GM10248 (cell line): ENCODE data around the gene WAS.
"Not testable (repeated sequence)": the region's sequence is repeated elsewhere in the genome, so short reads cannot be mapped to it uniquely, and the experiment has no call there.

Experiments used
- CTCF ChIA-PET: fragments of 300-600 bp; sonication (Branson Sonifier 250); formaldehyde crosslinking; extraction: SDS; loops from one replicate; lab custom pipeline; 2021; ENCODE audit warnings: antibody characterized with exemption; lab: Yijun Ruan, JAX
- POLR2A ChIA-PET: fragments of 350-650 bp; sonication (Branson Sonifier 250); formaldehyde crosslinking; extraction: SDS; loops from one replicate; lab custom pipeline; 2020; ENCODE audit warnings: antibody characterized with exemption; lab: Yijun Ruan, JAX
- DNase-seq: peaks from one replicate; pipeline ENCODE4 v3.0.0; 2012; ENCODE audit errors: extremely low spot score
- TF ChIP-seq, protein P1 (sequence below): IDR thresholded peaks from 2 replicates; pipeline ENCODE4 v1.5.1; 2012; ENCODE audit warnings: mild to moderate bottlenecking, low read depth; ENCODE audit errors: extremely low read depth, missing control alignments, control extremely low read depth

Gene WAS

GRCh38 chrX:48663241-48663640 is 20.4 kb upstream of the WAS start:
- DNase-seq, result no peak
- TF ChIP-seq, protein P1, sequence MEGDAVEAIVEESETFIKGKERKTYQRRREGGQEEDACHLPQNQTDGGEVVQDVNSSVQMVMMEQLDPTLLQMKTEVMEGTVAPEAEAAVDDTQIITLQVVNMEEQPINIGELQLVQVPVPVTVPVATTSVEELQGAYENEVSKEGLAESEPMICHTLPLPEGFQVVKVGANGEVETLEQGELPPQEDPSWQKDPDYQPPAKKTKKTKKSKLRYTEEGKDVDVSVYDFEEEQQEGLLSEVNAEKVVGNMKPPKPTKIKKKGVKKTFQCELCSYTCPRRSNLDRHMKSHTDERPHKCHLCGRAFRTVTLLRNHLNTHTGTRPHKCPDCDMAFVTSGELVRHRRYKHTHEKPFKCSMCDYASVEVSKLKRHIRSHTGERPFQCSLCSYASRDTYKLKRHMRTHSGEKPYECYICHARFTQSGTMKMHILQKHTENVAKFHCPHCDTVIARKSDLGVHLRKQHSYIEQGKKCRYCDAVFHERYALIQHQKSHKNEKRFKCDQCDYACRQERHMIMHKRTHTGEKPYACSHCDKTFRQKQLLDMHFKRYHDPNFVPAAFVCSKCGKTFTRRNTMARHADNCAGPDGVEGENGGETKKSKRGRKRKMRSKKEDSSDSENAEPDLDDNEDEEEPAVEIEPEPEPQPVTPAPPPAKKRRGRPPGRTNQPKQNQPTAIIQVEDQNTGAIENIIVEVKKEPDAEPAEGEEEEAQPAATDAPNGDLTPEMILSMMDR, result no peak
- CTCF ChIA-PET, result no interaction called here
- POLR2A ChIA-PET, result no interaction called here

GRCh38 chrX:48664156-48664555 is 19.4 kb upstream of the WAS start:
- DNase-seq, result no peak
- TF ChIP-seq, protein P1, result no peak
- ChIA-PET CTCF (no interaction called here), POLR2A (no interaction called here)

- TF ChIP-seq, protein P1, result no peak
- ChIA-PET POLR2A (no interaction called here), CTCF (no interaction called here)
- no peak for DNase-seq
Observed at GRCh38 chrX:48665991-48666390, 17.6 kb upstream of the WAS start.

DNA sequence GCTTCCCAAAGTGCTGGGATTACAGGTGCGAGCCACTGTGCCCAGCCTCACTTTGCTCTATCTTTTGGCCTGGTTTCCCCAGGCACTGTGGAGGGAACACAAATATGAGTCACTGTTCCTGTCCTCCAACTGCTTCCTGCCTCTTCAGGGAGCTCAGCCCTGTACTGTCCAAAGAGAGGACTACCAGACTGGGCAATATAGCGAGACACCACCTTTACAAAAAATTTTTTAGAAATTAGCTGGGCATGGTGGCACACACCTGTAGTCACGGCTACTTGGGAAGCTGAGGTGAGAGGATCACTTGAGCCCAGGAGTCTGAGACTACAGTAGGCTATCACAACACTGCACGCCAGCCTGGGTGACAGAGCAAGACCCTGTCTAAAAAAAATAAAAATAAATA is 16.9 kb upstream of the WAS start:
- ChIA-PET POLR2A (no interaction called here), CTCF (no interaction called here)
- TF ChIP-seq, protein P1, result no peak

GRCh38 chrX:48667509-48667908 is 16.1 kb upstream of the WAS start:
- DNase-seq, result no peak
- ChIA-PET CTCF (no interaction called here), POLR2A (no interaction called here)
- TF ChIP-seq, protein P1, result no peak

More for the DNA sequence above, 16.9 kb upstream of the WAS start:
- no peak for DNase-seq

- DNase-seq, POLR2A ChIA-PET, CTCF ChIA-PET: not testable (repeated sequence)
Observed at GRCh38 chrX:48668187-48668586, 15.4 kb upstream of the WAS start.

GRCh38 chrX:48676106-48676892 is 7.3 kb upstream of the WAS start:
- CTCF ChIA-PET, result no interaction called here
- POLR2A ChIA-PET, result interaction anchor here (0.6 kb wide), 1 partner anchor 592 kb away, joined by 4 read pairs; no protein-coding TSS in a partner anchor
- TF ChIP-seq, protein P1, result no peak
- peak; percentile 93 for DNase-seq
